Activated naive CD4-positive, alpha-beta T cell treated with anti-CD3 and anti-CD28 coated beads, Interleukin-2, amount 50 U/mL, for 24 hours (primary cell): ENCODE data around the gene SPRED2.

Source experiments
- H3K27ac Mint-ChIP-seq: one replicate; pipeline ENCODE4 v1.8.0; 2021; ENCODE audit warnings: mild to moderate bottlenecking, mixed read lengths
- H3K27me3 Mint-ChIP-seq: one replicate; pipeline ENCODE4 v1.8.0; 2021; ENCODE audit warnings: mixed read lengths
- H3K36me3 Mint-ChIP-seq: one replicate; pipeline ENCODE4 v1.8.0; 2021; ENCODE audit warnings: mixed read lengths
- H3K4me1 Mint-ChIP-seq: one replicate; pipeline ENCODE4 v1.8.0; 2021; ENCODE audit warnings: mixed read lengths
- H3K4me3 Mint-ChIP-seq: one replicate; pipeline ENCODE4 v1.8.0; 2021; ENCODE audit warnings: mild to moderate bottlenecking, mixed read lengths
- H3K9me3 Mint-ChIP-seq: one replicate; pipeline ENCODE4 v1.8.0; 2021; ENCODE audit warnings: mixed read lengths

The SPRED2 gene

GRCh38 chr2:65430603-65431420, 1.6 kb downstream of the SPRED2 start:
- Mint-ChIP-seq H3K27me3 (peaks cover 13% of the 10 kb centered on the region), H3K4me1 (peaks cover 11% of the 10 kb centered on the region), H3K36me3 (no peaks in the 10 kb centered on the region), H3K9me3 (no peaks in the 10 kb centered on the region), H3K27ac (peak overlapping the region; percentile 70), H3K4me3 (peak overlapping the region; percentile 94)

GRCh38 chr2:65429786-65430602, 2.4 kb downstream of the SPRED2 start:
- Mint-ChIP-seq H3K27me3 (peaks cover 9% of the 10 kb centered on the region), H3K4me3 (peak overlapping the region; percentile 90), H3K4me1 (peaks cover 6% of the 10 kb centered on the region), H3K9me3 (no peaks in the 10 kb centered on the region), H3K36me3 (no peaks in the 10 kb centered on the region), H3K27ac (peak overlapping the region; percentile 17)

- H3K27me3 Mint-ChIP-seq, result peaks cover 1% of the 10 kb centered on the region
These were observed 4.9 kb downstream of the SPRED2 start for GRCh38 chr2:65427532-65427931.

GRCh38 chr2:65425276-65425675, 7.1 kb downstream of the SPRED2 start:
- peaks cover 4% of the 10 kb centered on the region for H3K36me3 Mint-ChIP-seq
- peaks cover 1% of the 10 kb centered on the region for H3K27me3 Mint-ChIP-seq
- no peak overlapping the region for H3K27ac Mint-ChIP-seq
- no peak overlapping the region for H3K4me3 Mint-ChIP-seq
- peaks cover 13% of the 10 kb centered on the region for H3K4me1 Mint-ChIP-seq
- H3K9me3 Mint-ChIP-seq, result peaks cover 6% of the 10 kb centered on the region

More at GRCh38 chr2:65427532-65427931, 4.9 kb downstream of the SPRED2 start:
- H3K4me3 Mint-ChIP-seq, result no peak overlapping the region
- peaks cover 6% of the 10 kb centered on the region for H3K4me1 Mint-ChIP-seq
- no peaks in the 10 kb centered on the region for H3K36me3 Mint-ChIP-seq
- no peaks in the 10 kb centered on the region for H3K9me3 Mint-ChIP-seq
- H3K27ac Mint-ChIP-seq, result no peak overlapping the region

GRCh38 chr2:65424391-65424790, 8.0 kb downstream of the SPRED2 start:
- Mint-ChIP-seq H3K4me3 (no peak overlapping the region), H3K27ac (no peak overlapping the region), H3K36me3 (peaks cover 6% of the 10 kb centered on the region), H3K4me1 (peaks cover 10% of the 10 kb centered on the region), H3K9me3 (peaks cover 6% of the 10 kb centered on the region), H3K27me3 (peaks cover 1% of the 10 kb centered on the region)

- Mint-ChIP-seq H3K4me3 (no peak overlapping the region), H3K27me3 (no peaks in the 10 kb centered on the region), H3K9me3 (peaks cover 6% of the 10 kb centered on the region), H3K36me3 (peaks cover 6% of the 10 kb centered on the region), H3K4me1 (peaks cover 27% of the 10 kb centered on the region), H3K27ac (no peak overlapping the region)
These were observed 11.0 kb downstream of the SPRED2 start for GRCh38 chr2:65421432-65421748.

- H3K36me3 Mint-ChIP-seq, result peaks cover 6% of the 10 kb centered on the region
These were observed 11.5 kb downstream of the SPRED2 start for GRCh38 chr2:65420712-65421431.

GRCh38 chr2:65417509-65418085, 14.8 kb downstream of the SPRED2 start:
- H3K4me1 Mint-ChIP-seq, result peaks cover 27% of the 10 kb centered on the region
- no peak overlapping the region for H3K4me3 Mint-ChIP-seq
- no peak overlapping the region for H3K27ac Mint-ChIP-seq
- no peaks in the 10 kb centered on the region for H3K27me3 Mint-ChIP-seq
- peaks cover 6% of the 10 kb centered on the region for H3K36me3 Mint-ChIP-seq
- H3K9me3 Mint-ChIP-seq, result peaks cover 6% of the 10 kb centered on the region

More at GRCh38 chr2:65420712-65421431, 11.5 kb downstream of the SPRED2 start:
- no peaks in the 10 kb centered on the region for H3K27me3 Mint-ChIP-seq
- peaks cover 27% of the 10 kb centered on the region for H3K4me1 Mint-ChIP-seq
- no peak overlapping the region for H3K4me3 Mint-ChIP-seq
- peaks cover 6% of the 10 kb centered on the region for H3K9me3 Mint-ChIP-seq
- H3K27ac Mint-ChIP-seq, result no peak overlapping the region

GRCh38 chr2:65416945-65417344, 15.5 kb downstream of the SPRED2 start:
- Mint-ChIP-seq H3K36me3 (peaks cover 6% of the 10 kb centered on the region), H3K27ac (no peak overlapping the region), H3K4me3 (no peak overlapping the region), H3K27me3 (no peaks in the 10 kb centered on the region), H3K4me1 (peaks cover 25% of the 10 kb centered on the region), H3K9me3 (peaks cover 6% of the 10 kb centered on the region)

GRCh38 chr2:65416321-65416720, 16.1 kb downstream of the SPRED2 start:
- Mint-ChIP-seq H3K27me3 (no peaks in the 10 kb centered on the region), H3K36me3 (peaks cover 6% of the 10 kb centered on the region), H3K9me3 (peaks cover 6% of the 10 kb centered on the region), H3K4me3 (no peak overlapping the region), H3K27ac (no peak overlapping the region), H3K4me1 (peaks cover 24% of the 10 kb centered on the region)

- H3K27ac Mint-ChIP-seq, result no peak overlapping the region
- no peaks in the 10 kb centered on the region for H3K9me3 Mint-ChIP-seq
- peaks cover 2% of the 10 kb centered on the region for H3K36me3 Mint-ChIP-seq
- H3K4me1 Mint-ChIP-seq, result peaks cover 17% of the 10 kb centered on the region
- no peaks in the 10 kb centered on the region for H3K27me3 Mint-ChIP-seq
- H3K4me3 Mint-ChIP-seq, result no peak overlapping the region
These were observed 17.3 kb downstream of the SPRED2 start for GRCh38 chr2:65415091-65415490.

- no peak overlapping the region for H3K4me3 Mint-ChIP-seq
- H3K9me3 Mint-ChIP-seq, result no peaks in the 10 kb centered on the region
- H3K4me1 Mint-ChIP-seq, result peaks cover 17% of the 10 kb centered on the region
- H3K27ac Mint-ChIP-seq, result no peak overlapping the region
- H3K36me3 Mint-ChIP-seq, result no peaks in the 10 kb centered on the region
- H3K27me3 Mint-ChIP-seq, result no peaks in the 10 kb centered on the region
These were observed 18.8 kb downstream of the SPRED2 start for GRCh38 chr2:65413610-65414009.

GRCh38 chr2:65413106-65413505, 19.3 kb downstream of the SPRED2 start:
- H3K27me3 Mint-ChIP-seq, result no peaks in the 10 kb centered on the region
- peaks cover 15% of the 10 kb centered on the region for H3K4me1 Mint-ChIP-seq
- H3K9me3 Mint-ChIP-seq, result no peaks in the 10 kb centered on the region
- H3K36me3 Mint-ChIP-seq, result no peaks in the 10 kb centered on the region
- H3K27ac Mint-ChIP-seq, result no peak overlapping the region
- no peak overlapping the region for H3K4me3 Mint-ChIP-seq

- Mint-ChIP-seq H3K36me3 (no peaks in the 10 kb centered on the region), H3K27ac (no peak overlapping the region), H3K4me1 (peaks cover 7% of the 10 kb centered on the region), H3K9me3 (no peaks in the 10 kb centered on the region), H3K27me3 (peaks cover 2% of the 10 kb centered on the region), H3K4me3 (no peak overlapping the region)
These were observed 21.2 kb downstream of the SPRED2 start for GRCh38 chr2:65411056-65411795.

- Mint-ChIP-seq H3K4me3 (no peak overlapping the region), H3K27me3 (peaks cover 2% of the 10 kb centered on the region), H3K9me3 (no peaks in the 10 kb centered on the region), H3K4me1 (peaks cover 7% of the 10 kb centered on the region), H3K36me3 (no peaks in the 10 kb centered on the region), H3K27ac (no peak overlapping the region)
These were observed 23.4 kb downstream of the SPRED2 start for GRCh38 chr2:65409045-65409444.
